Esophagus squamous epithelium (tissue), 5 donors: ENCODE measurements around the gene ACP7. TPM values are rescaled to one million over a fixed set of nuclear protein-coding genes. Genes with fewer than 3 reads are reported as not detected.

Experiments
- DNase-seq: peaks from one replicate; lab custom pipeline; 2025; lab: John Stamatoyannopoulos, UW
- H3K27ac ChIP-seq, 4 donors: fragments of 200-600 bp; sonication (generic); one replicate each; pipeline ENCODE4 v1.5.1; 2016 to 2019; ENCODE audit warnings: mild to moderate bottlenecking in 1 of 4
- H3K27me3 ChIP-seq, 4 donors: fragments of 200-600 bp; sonication (generic); 1 replicate in 3 of 4; 2 replicates in 1 of 4; pipeline versions ENCODE4 v1.5.1 to v1.6.0; 2017 to 2021; ENCODE audit warnings: antibody characterized with exemption in 1 of 4
- H3K36me3 ChIP-seq, 3 donors: fragments of 200-600 bp; sonication (generic); one replicate each; pipeline ENCODE4 v1.5.1; 2016 to 2019
- H3K4me1 ChIP-seq, 3 donors: fragments of 200-600 bp; sonication (generic); one replicate each; pipeline ENCODE4 v1.5.1; 2017 to 2019
- H3K4me3 ChIP-seq, 4 donors: fragments of 200-600 bp; sonication (generic); 1 replicate in 3 of 4; 2 replicates in 1 of 4; pipeline ENCODE4 v1.5.1; 2016 to 2019; ENCODE audit warnings: mild to moderate bottlenecking in 2 of 4, moderate library complexity in 1 of 4
- H3K9me3 ChIP-seq, 3 donors: fragments of 200-600 bp; sonication (generic); one replicate each; pipeline ENCODE4 v1.5.1; 2016 to 2019
- CTCF ChIP-seq, 6 experiments: fragments of 450-650 bp in 4 of 6; fragments of 200-600 bp in 2 of 6; sonication (generic) in 2 of 6; IDR thresholded peaks; one replicate each; pipeline ENCODE4 v1.5.1; 2016 to 2019; ENCODE audit warnings: antibody characterized with exemption in 6 of 6, mild to moderate bottlenecking in 4 of 6, moderate library complexity in 4 of 6
- POLR2A ChIP-seq, 4 donors: fragments of 450-650 bp; IDR thresholded peaks; one replicate each; pipeline ENCODE4 v1.6.1; 2017; ENCODE audit warnings: antibody characterized with exemption in 4 of 4, mild to moderate bottlenecking in 4 of 4, moderate library complexity in 3 of 4
- WGBS, 2 donors: methylation state at CpG; one replicate each; pipeline ENCODE4 v1.1.5; 2018; 5-methylcytosine and 5-hydroxymethylcytosine counted together
- intact Hi-C: fragments of 100-400 bp; cut with DNase I; formaldehyde crosslinking; loops from one replicate; pipeline ENCODE4 v1.15.0; 2022
- total RNA-seq, 4 donors: library from RNA; depleted of rRNA; stranded (reverse); fragments of >200 nt; gene quantifications; one replicate each; pipeline ENCODE4 v1.1.0, GENCODE V29; 2016
- donor health status: DM: yes; HTN: yes; CAD: no.

Gene ACP7
- total RNA-seq, 4 donors from 2014 or later, result 0.19 to 0.57 (median 0.40) TPM; not detected in 1

DNA sequence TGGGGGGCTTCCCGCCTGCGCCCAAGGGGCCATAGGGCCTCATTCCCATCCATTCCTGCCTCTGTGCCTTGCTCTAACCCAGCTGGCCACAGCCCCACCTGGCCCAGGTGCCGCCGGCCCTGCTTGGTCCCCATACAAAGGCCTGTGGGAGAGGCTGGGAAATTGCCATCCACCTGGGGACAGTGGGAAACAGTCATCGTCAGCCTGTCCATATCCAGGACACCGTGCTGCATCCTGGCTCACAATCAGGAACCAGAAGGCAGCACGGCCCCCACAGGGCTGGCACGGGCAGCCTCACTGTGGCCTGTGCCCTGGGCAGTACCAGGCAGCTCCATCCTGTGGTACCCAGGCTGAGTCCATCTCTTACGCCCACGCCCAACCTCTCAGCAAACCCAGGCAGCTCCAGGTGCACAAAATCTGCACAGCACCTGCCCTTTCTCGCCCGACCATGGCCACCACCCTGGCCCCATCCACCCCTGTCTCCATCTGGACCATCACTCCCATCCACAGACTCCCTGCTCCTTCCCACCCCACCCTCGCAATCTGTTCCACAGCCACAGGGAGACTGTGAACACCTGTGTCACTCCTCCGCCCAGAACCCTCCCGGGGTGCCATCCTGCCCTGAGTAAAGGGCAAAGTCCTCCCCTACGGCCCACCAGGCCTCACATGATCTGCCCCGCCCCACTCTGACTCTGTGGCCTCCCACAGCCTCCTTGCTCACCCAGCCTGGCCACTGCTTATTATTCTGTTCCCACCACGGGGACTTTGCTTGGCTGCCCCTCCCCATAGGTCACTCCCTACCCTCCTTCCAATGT lies 30.7 kb upstream of the ACP7 start:
- DNase-seq, result no peak
- intact Hi-C loops, result no loop called here
- TF ChIP-seq CTCF (IDR thresholded peaks at IDR 0.05) (no peak), POLR2A (IDR thresholded peaks at IDR 0.05) (no peak)
- Histone ChIP-seq H3K36me3 (no peaks in the 10 kb centered on the region), H3K9me3 (no peaks in the 10 kb centered on the region), H3K27me3 (peaks cover 0 to 5% (median 0%) of the 10 kb centered on the region in 4 donors), H3K4me1 (no peaks in the 10 kb centered on the region), H3K27ac (no peak overlapping the region), H3K4me3 (no peak overlapping the region)
- 71 to 81% methylated on average over 10 to 13 of the region's 18 CpGs for WGBS, 2 donors

GRCh38 chr19:39054091-39054470 lies 30.1 kb upstream of the ACP7 start:
- no peak overlapping the region for H3K4me3 ChIP-seq
- peaks cover 0 to 5% (median 0%) of the 10 kb centered on the region in 4 donors for H3K27me3 ChIP-seq
- WGBS, 2 donors, result 83 to 90% methylated on average over 2 of the region's 2 CpGs
- DNase-seq, result no peak
- H3K36me3 ChIP-seq, result no peaks in the 10 kb centered on the region
- no peaks in the 10 kb centered on the region for H3K9me3 ChIP-seq
- intact Hi-C loops, result no loop called here
- TF ChIP-seq POLR2A (IDR thresholded peaks at IDR 0.05), result no peak
- no peak for TF ChIP-seq CTCF (IDR thresholded peaks at IDR 0.05)
- no peaks in the 10 kb centered on the region for H3K4me1 ChIP-seq
- H3K27ac ChIP-seq, result no peak overlapping the region

DNA sequence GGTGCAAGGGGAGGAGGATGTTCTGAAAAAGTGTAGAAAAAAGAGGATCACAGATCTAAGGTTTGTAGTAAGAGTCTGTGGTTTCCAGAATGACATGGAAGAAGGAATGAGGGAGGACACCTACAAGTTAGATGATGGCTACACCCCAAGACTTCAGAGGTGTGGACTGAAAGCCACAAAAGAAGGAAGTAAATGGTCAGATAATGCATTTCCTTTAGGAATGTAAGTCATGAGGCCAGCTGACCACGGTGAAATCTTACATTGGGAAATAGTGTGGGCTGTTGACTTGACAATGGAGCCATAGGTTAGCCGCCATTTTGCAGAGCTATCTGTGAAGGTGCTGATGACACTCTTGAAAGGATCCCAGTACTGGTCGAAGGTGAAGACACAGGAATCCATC lies 26.6 kb upstream of the ACP7 start:
- Histone ChIP-seq H3K27me3 (no peaks in the 10 kb centered on the region), H3K9me3 (no peaks in the 10 kb centered on the region), H3K4me3 (no peak overlapping the region), H3K27ac (no peak overlapping the region), H3K4me1 (no peaks in the 10 kb centered on the region), H3K36me3 (no peaks in the 10 kb centered on the region)
- TF ChIP-seq CTCF (IDR thresholded peaks at IDR 0.05) (no peak), POLR2A (IDR thresholded peaks at IDR 0.05) (no peak)
- intact Hi-C loops, result no loop called here
- DNase-seq, result no peak
- WGBS, 2 donors, result 67 to 75% methylated on average over 3 of the region's 3 CpGs

- intact Hi-C loops, result no loop called here
- TF ChIP-seq CTCF (IDR thresholded peaks at IDR 0.05), result no peak
- TF ChIP-seq POLR2A (IDR thresholded peaks at IDR 0.05), result no peak
- Histone ChIP-seq H3K4me1 (no peaks in the 10 kb centered on the region), H3K27me3 (no peaks in the 10 kb centered on the region), H3K9me3 (no peaks in the 10 kb centered on the region), H3K36me3 (no peaks in the 10 kb centered on the region), H3K27ac (no peak overlapping the region), H3K4me3 (no peak overlapping the region)
- no peak for DNase-seq
Measured at GRCh38 chr19:39059302-39059701, 24.9 kb upstream of the ACP7 start.

DNA sequence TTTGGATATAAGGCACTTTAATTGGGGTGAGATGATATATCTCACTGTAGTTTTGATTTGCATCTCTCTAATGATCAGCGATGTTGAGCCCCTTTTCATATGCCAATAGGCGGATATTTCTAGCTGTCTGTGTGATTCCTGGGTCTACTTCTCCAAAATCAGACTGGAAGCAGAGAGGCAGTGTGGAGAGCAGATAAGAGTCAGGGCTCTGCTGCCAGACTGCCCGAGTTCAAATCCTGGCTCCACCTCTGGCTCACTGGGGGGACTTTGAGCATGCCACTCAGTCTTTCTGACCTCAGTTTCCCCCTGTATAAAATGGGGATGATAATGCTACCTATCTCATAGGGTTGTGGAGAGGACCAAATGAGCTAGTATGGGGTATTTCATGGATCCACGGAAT lies 24.0 kb upstream of the ACP7 start:
- no peaks in the 10 kb centered on the region for H3K4me1 ChIP-seq
- no peaks in the 10 kb centered on the region for H3K36me3 ChIP-seq
- no peaks in the 10 kb centered on the region for H3K27me3 ChIP-seq
- no peak for TF ChIP-seq CTCF (IDR thresholded peaks at IDR 0.05)
- no peak for TF ChIP-seq POLR2A (IDR thresholded peaks at IDR 0.05)
- H3K27ac ChIP-seq, result no peak overlapping the region
- no peaks in the 10 kb centered on the region for H3K9me3 ChIP-seq
- DNase-seq, result no peak
- intact Hi-C loops, result no loop called here
- no peak overlapping the region for H3K4me3 ChIP-seq
- 69 to 81% methylated on average over 2 to 4 of the region's 4 CpGs for WGBS, 2 donors
